Measurements from ENCODE around the gene AVEN.

DNA sequence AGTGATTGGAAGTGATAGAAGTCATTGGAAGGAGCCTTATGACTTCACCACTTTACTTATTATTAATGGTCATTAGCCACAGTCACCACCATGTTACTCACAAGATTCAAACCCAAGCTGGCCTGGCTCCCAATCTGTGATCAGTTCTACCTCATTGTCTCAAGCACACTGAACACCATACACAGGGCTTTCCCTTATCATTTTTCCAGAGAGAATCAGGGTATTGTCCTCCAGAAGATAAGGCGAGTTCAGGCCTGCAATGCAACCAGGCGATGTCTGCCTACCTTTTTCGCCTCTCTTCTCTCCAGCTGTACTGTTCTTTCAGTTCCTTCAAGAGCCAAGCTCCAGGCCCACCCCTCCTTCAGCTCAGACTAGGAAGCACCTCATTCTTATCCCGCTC, 37.8 kb upstream of the AVEN start:
- TF ChIP-seq, protein P1, sequence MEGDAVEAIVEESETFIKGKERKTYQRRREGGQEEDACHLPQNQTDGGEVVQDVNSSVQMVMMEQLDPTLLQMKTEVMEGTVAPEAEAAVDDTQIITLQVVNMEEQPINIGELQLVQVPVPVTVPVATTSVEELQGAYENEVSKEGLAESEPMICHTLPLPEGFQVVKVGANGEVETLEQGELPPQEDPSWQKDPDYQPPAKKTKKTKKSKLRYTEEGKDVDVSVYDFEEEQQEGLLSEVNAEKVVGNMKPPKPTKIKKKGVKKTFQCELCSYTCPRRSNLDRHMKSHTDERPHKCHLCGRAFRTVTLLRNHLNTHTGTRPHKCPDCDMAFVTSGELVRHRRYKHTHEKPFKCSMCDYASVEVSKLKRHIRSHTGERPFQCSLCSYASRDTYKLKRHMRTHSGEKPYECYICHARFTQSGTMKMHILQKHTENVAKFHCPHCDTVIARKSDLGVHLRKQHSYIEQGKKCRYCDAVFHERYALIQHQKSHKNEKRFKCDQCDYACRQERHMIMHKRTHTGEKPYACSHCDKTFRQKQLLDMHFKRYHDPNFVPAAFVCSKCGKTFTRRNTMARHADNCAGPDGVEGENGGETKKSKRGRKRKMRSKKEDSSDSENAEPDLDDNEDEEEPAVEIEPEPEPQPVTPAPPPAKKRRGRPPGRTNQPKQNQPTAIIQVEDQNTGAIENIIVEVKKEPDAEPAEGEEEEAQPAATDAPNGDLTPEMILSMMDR (IDR thresholded peaks at IDR 0.05): no peak
- TF ChIP-seq POLR2A (IDR thresholded peaks at IDR 0.05) (no peak), POLR2AphosphoS5 (IDR thresholded peaks at IDR 0.05) (no peak)
